CD14-positive monocyte (primary cell): ENCODE measurements around the gene SCAF8. TPM values are rescaled to one million over a fixed set of nuclear protein-coding genes. Genes with fewer than 3 reads are reported as not detected.

ENCODE experiments used
- DNase-seq, 3 donors: peaks; one replicate each; pipeline ENCODE4 v3.0.0-alpha.2; 2011 to 2022
- H2AFZ ChIP-seq: 2 replicates; pipeline ENCODE4 v1.6.0; 2012; ENCODE audit warnings: mild to moderate bottlenecking, low read depth, low read length, inconsistent platforms; ENCODE audit not compliant: insufficient read depth, poor library complexity, severe bottlenecking
- H3K27ac ChIP-seq, 2 donors: 1 replicate in 1 of 2; 2 replicates in 1 of 2; pipeline ENCODE4 v1.5.1; 2012 to 2013; ENCODE audit warnings: low read length in 2 of 2, control low read depth in 1 of 2, inconsistent platforms in 1 of 2, low read depth in 1 of 2, mild to moderate bottlenecking in 1 of 2
- H3K27me3 ChIP-seq, 2 donors: one replicate each; pipeline versions ENCODE4 v1.6.0 to v1.6.1; 2011 to 2013; ENCODE audit warnings: low read length in 2 of 2; ENCODE audit not compliant: control insufficient read depth in 2 of 2, insufficient read depth in 2 of 2
- H3K36me3 ChIP-seq, 2 donors: replicated peaks in 1 of 2; 1 replicate in 1 of 2; 2 replicates in 1 of 2; pipeline versions ENCODE4 v1.5.1 to v1.6.1; 2012 to 2013; ENCODE audit warnings: low read length in 2 of 2, control low read depth in 1 of 2, inconsistent platforms in 1 of 2, mild to moderate bottlenecking in 1 of 2; ENCODE audit not compliant: insufficient read depth in 2 of 2, control insufficient read depth in 1 of 2
- H3K4me1 ChIP-seq, 2 donors: 1 replicate in 1 of 2; 2 replicates in 1 of 2; pipeline versions ENCODE4 v1.5.1 to v1.6.1; 2012 to 2013; ENCODE audit warnings: low read length in 2 of 2, control low read depth in 1 of 2, inconsistent platforms in 1 of 2, mild to moderate bottlenecking in 1 of 2, moderate library complexity in 1 of 2; ENCODE audit not compliant: insufficient read depth in 2 of 2, control insufficient read depth in 1 of 2
- H3K4me2 ChIP-seq: replicated peaks from 2 replicates; pipeline ENCODE3; 2012; ENCODE audit warnings: low read length, moderate library complexity, mild to moderate bottlenecking; ENCODE audit not compliant: poor library complexity, severe bottlenecking; ENCODE audit errors: extremely low read depth
- H3K4me3 ChIP-seq, 3 experiments: fragments of 200-600 bp in 1 of 3; sonication (generic) in 1 of 3; replicated peaks in 1 of 3; 1 replicate in 2 of 3; 2 replicates in 1 of 3; pipeline ENCODE4 v1.5.1; 2011 to 2013; ENCODE audit warnings: low read length in 3 of 3, mild to moderate bottlenecking in 3 of 3, control low read depth in 2 of 3, low read depth in 2 of 3, inconsistent platforms in 1 of 3, moderate library complexity in 1 of 3
- H3K79me2 ChIP-seq: 2 replicates; pipeline ENCODE4 v1.6.0; 2012; ENCODE audit warnings: mild to moderate bottlenecking, control low read depth, inconsistent platforms, low read length, moderate library complexity; ENCODE audit not compliant: insufficient read depth
- H3K9ac ChIP-seq: 2 replicates; pipeline ENCODE4 v1.6.0; 2017; ENCODE audit warnings: low read length, mild to moderate bottlenecking; ENCODE audit not compliant: insufficient read depth, poor library complexity, severe bottlenecking
- H3K9me3 ChIP-seq, 2 donors: replicated peaks in 1 of 2; 1 replicate in 1 of 2; 2 replicates in 1 of 2; pipeline versions ENCODE4 v1.5.1 to v1.6.1; 2012 to 2013; ENCODE audit warnings: low read length in 2 of 2, control low read depth in 1 of 2; ENCODE audit not compliant: control insufficient read depth in 1 of 2, insufficient read depth in 1 of 2
- H4K20me1 ChIP-seq: 2 replicates; pipeline ENCODE4 v1.6.0; 2012; ENCODE audit warnings: mild to moderate bottlenecking, low read length, control low read depth, moderate library complexity; ENCODE audit not compliant: insufficient read depth
- H3K27ac Mint-ChIP-seq, 7 donors: one replicate each; pipeline ENCODE4 v1.8.0; 2020; ENCODE audit warnings: mild to moderate bottlenecking in 7 of 7, mixed read lengths in 7 of 7, moderate library complexity in 6 of 7, inconsistent platforms in 2 of 7
- H3K27me3 Mint-ChIP-seq, 3 donors: one replicate each; pipeline ENCODE4 v1.8.0; 2021 to 2022; ENCODE audit warnings: low read depth in 3 of 3, mild to moderate bottlenecking in 3 of 3, mixed read lengths in 3 of 3, moderate library complexity in 3 of 3, inconsistent platforms in 1 of 3
- H3K36me3 Mint-ChIP-seq, 2 donors: one replicate each; pipeline ENCODE4 v1.8.0; 2020; ENCODE audit warnings: mixed read lengths in 2 of 2, inconsistent platforms in 1 of 2, mild to moderate bottlenecking in 1 of 2
- H3K4me1 Mint-ChIP-seq: one replicate; pipeline ENCODE4 v1.8.0; 2020; ENCODE audit warnings: mild to moderate bottlenecking, mixed read lengths
- H3K4me3 Mint-ChIP-seq, 2 donors: one replicate each; pipeline ENCODE4 v1.8.0; 2020; ENCODE audit warnings: mild to moderate bottlenecking in 2 of 2, mixed read lengths in 2 of 2, moderate library complexity in 1 of 2
- H3K9me3 Mint-ChIP-seq, 7 donors: one replicate each; pipeline ENCODE4 v1.8.0; 2020 to 2022; ENCODE audit warnings: mixed read lengths in 7 of 7, mild to moderate bottlenecking in 6 of 7, moderate library complexity in 6 of 7, inconsistent platforms in 2 of 7
- CTCF ChIP-seq: fragments of 200-600 bp; IDR thresholded peaks from one replicate; pipeline ENCODE4 v1.8.0; 2022; ENCODE audit warnings: antibody characterized with exemption, mild to moderate bottlenecking
- WGBS: methylation state at CpG from one replicate; pipeline ENCODE4 v1.1.5; 2013; ENCODE audit warnings: missing lambda C conversion rate; ENCODE audit not compliant: insufficient coverage; 5-methylcytosine and 5-hydroxymethylcytosine counted together
- intact Hi-C, 2 donors: fragments of 100-400 bp; cut with micrococcal nuclease; formaldehyde crosslinking; loops; one replicate each; pipeline versions ENCODE4 v1.15.0 to v1.15.1; 2023
- polyA plus RNA-seq, 3 donors: library from polyadenylated mRNA; depleted of rRNA in 1 of 3; unstranded in 2 of 3; stranded (reverse) in 1 of 3; fragments of 300-500 nt in 2 of 3; fragments of >200 nt in 1 of 3; fragmentation: Illumina TruSeq in 2 of 3; gene quantifications; 1 replicate in 2 of 3; 2 replicates in 1 of 3; pipeline ENCODE4 v1.2.3, GENCODE V29; 2012 to 2021

Gene SCAF8
- polyA plus RNA-seq, 3 donors: 2.8 to 18.5 (median 4.2) TPM

- H3K4me1 ChIP-seq: no peaks in the 10 kb centered on the region
- no peaks in the 10 kb centered on the region for H3K27me3 ChIP-seq
- H3K4me2 ChIP-seq: no peak overlapping the region
- DNase-seq: no peak
- no peak overlapping the region for H3K9ac ChIP-seq
- H3K9me3 Mint-ChIP-seq: no peaks in the 10 kb centered on the region
- H3K36me3 Mint-ChIP-seq: peaks cover 68 to 79% of the 10 kb centered on the region in 2 donors
- no peaks in the 10 kb centered on the region for H3K79me2 ChIP-seq
- no peak overlapping the region for H3K27ac ChIP-seq
- H2AFZ ChIP-seq: no peak overlapping the region
- H3K4me1 Mint-ChIP-seq: no peaks in the 10 kb centered on the region
- H3K4me3 Mint-ChIP-seq: no peak overlapping the region
- peaks cover 24% of the 10 kb centered on the region for H4K20me1 ChIP-seq
- 94% methylated on average over 2 of the region's 2 CpGs for WGBS
- H3K27me3 Mint-ChIP-seq: no peaks in the 10 kb centered on the region
- H3K27ac Mint-ChIP-seq: peak overlapping the region in 2 of 7 donors; percentile 13 to 51
- H3K9me3 ChIP-seq: no peaks in the 10 kb centered on the region
- TF ChIP-seq CTCF: no peak
- intact Hi-C loops: no loop called here
- H3K4me3 ChIP-seq: no peak overlapping the region
- H3K36me3 ChIP-seq: peaks cover 93 to 96% of the 10 kb centered on the region in 2 donors
Observed at GRCh38 chr6:154822947-154823558, 89.8 kb downstream of the SCAF8 start.

- DNase-seq: no peak
- Histone ChIP-seq H3K27ac (peak overlapping the region in 1 of 2 donors; percentile 23), H3K4me2 (no peak overlapping the region), H3K4me3 (no peak overlapping the region), H3K79me2 (no peaks in the 10 kb centered on the region), H4K20me1 (peaks cover 24% of the 10 kb centered on the region), H3K4me1 (no peaks in the 10 kb centered on the region), H3K9ac (no peak overlapping the region), H3K36me3 (peaks cover 90 to 96% of the 10 kb centered on the region in 2 donors), H3K9me3 (no peaks in the 10 kb centered on the region), H2AFZ (no peak overlapping the region), H3K27me3 (no peaks in the 10 kb centered on the region)
- no peak for TF ChIP-seq CTCF
- Mint-ChIP-seq H3K9me3 (no peaks in the 10 kb centered on the region), H3K4me3 (no peak overlapping the region), H3K36me3 (peaks cover 63 to 75% of the 10 kb centered on the region in 2 donors), H3K4me1 (no peaks in the 10 kb centered on the region), H3K27me3 (no peaks in the 10 kb centered on the region), H3K27ac (peak overlapping the region in 2 of 7 donors; percentile 22 to 86)
- intact Hi-C loops: no loop called here
- no CpG with 5 or more reads among the region's 4 CpGs for WGBS
Observed at GRCh38 chr6:154824076-154824475, 90.9 kb downstream of the SCAF8 start.
